Activated naive CD8-positive, alpha-beta T cell treated with anti-CD3 and anti-CD28 coated beads, Interleukin-2, amount 10 ng/mL, durations not matched to agents 7 days and 5 days (primary cell): ENCODE measurements around the gene HSD3B1. TPM values are rescaled to one million over a fixed set of nuclear protein-coding genes. Genes with fewer than 3 reads are reported as not detected.

Experiments
- ATAC-seq: fragments of 150-1000 bp; cut with Tn5 transposase; one replicate; pipeline ENCODE4 v1.10.0; 2021; ENCODE audit warnings: low read depth, moderate library complexity
- POLR2A ChIA-PET: fragments of 350-600 bp; sonication (Branson Sonifier 250); formaldehyde crosslinking; loops from one replicate; lab custom pipeline; 2021; ENCODE audit warnings: antibody characterized with exemption; lab: Charles Lee
- DNase-seq: peaks from one replicate; pipeline ENCODE4 v3.0.0; 2021
- H3K27ac Mint-ChIP-seq: one replicate; pipeline ENCODE4 v1.8.0; 2022; ENCODE audit warnings: mild to moderate bottlenecking, mixed read lengths
- H3K27me3 Mint-ChIP-seq: one replicate; pipeline ENCODE4 v1.8.0; 2022; ENCODE audit warnings: mild to moderate bottlenecking, moderate library complexity, mixed read lengths
- H3K36me3 Mint-ChIP-seq: one replicate; pipeline ENCODE4 v1.8.0; 2021; ENCODE audit warnings: mild to moderate bottlenecking, mixed read lengths
- H3K4me1 Mint-ChIP-seq: one replicate; pipeline ENCODE4 v1.8.0; 2021; ENCODE audit warnings: mixed read lengths
- H3K4me3 Mint-ChIP-seq: one replicate; pipeline ENCODE4 v1.8.0; 2022; ENCODE audit warnings: mild to moderate bottlenecking, moderate library complexity, mixed read lengths
- H3K9me3 Mint-ChIP-seq: one replicate; pipeline ENCODE4 v1.8.0; 2021; ENCODE audit warnings: mixed read lengths
- total RNA-seq, 2 experiments: library from RNA; stranded (reverse); gene quantifications; one replicate each; pipeline ENCODE4 v1.2.3, GENCODE V29; 2021

The HSD3B1 gene
- total RNA-seq, 2 experiments from 2014 or later: not detected

GRCh38 chr1:119480175-119480574, 26.8 kb upstream of the HSD3B1 start:
- peaks cover 4% of the 10 kb centered on the region for H3K27me3 Mint-ChIP-seq
- POLR2A ChIA-PET: no interaction called here

GRCh38 chr1:119481951-119482350, 25.1 kb upstream of the HSD3B1 start:
- no peak overlapping the region for H3K4me3 Mint-ChIP-seq
- no peak for ATAC-seq
- no peaks in the 10 kb centered on the region for H3K4me1 Mint-ChIP-seq
- H3K27me3 Mint-ChIP-seq: peaks cover 7% of the 10 kb centered on the region
- DNase-seq: no peak
- H3K27ac Mint-ChIP-seq: no peak overlapping the region
- POLR2A ChIA-PET: no interaction called here
- H3K9me3 Mint-ChIP-seq: no peaks in the 10 kb centered on the region
- H3K36me3 Mint-ChIP-seq: no peaks in the 10 kb centered on the region

More at GRCh38 chr1:119480175-119480574, 26.8 kb upstream of the HSD3B1 start:
- DNase-seq (no peak), ATAC-seq (no peak)
- H3K27ac Mint-ChIP-seq: no peak overlapping the region
- H3K36me3 Mint-ChIP-seq: no peaks in the 10 kb centered on the region
- no peak overlapping the region for H3K4me3 Mint-ChIP-seq
- no peaks in the 10 kb centered on the region for H3K9me3 Mint-ChIP-seq
- peaks cover 4% of the 10 kb centered on the region for H3K4me1 Mint-ChIP-seq

- DNase-seq (no peak), ATAC-seq (no peak)
- no peak overlapping the region for H3K4me3 Mint-ChIP-seq
- no peak overlapping the region for H3K27ac Mint-ChIP-seq
- POLR2A ChIA-PET: no interaction called here
- H3K4me1 Mint-ChIP-seq: no peaks in the 10 kb centered on the region
- H3K9me3 Mint-ChIP-seq: no peaks in the 10 kb centered on the region
- no peaks in the 10 kb centered on the region for H3K36me3 Mint-ChIP-seq
- H3K27me3 Mint-ChIP-seq: peaks cover 6% of the 10 kb centered on the region
Measured at GRCh38 chr1:119482517-119483425, 24.2 kb upstream of the HSD3B1 start.

- Mint-ChIP-seq H3K27me3 (peaks cover 7% of the 10 kb centered on the region), H3K4me1 (no peaks in the 10 kb centered on the region), H3K27ac (no peak overlapping the region), H3K4me3 (no peak overlapping the region), H3K36me3 (no peaks in the 10 kb centered on the region), H3K9me3 (no peaks in the 10 kb centered on the region)
- POLR2A ChIA-PET: no interaction called here
- no peak for DNase-seq
- ATAC-seq: no peak
Measured at GRCh38 chr1:119483441-119484200, 23.4 kb upstream of the HSD3B1 start.

- peaks cover 9% of the 10 kb centered on the region for H3K27me3 Mint-ChIP-seq
- H3K36me3 Mint-ChIP-seq: no peaks in the 10 kb centered on the region
- no peaks in the 10 kb centered on the region for H3K4me1 Mint-ChIP-seq
- no peaks in the 10 kb centered on the region for H3K9me3 Mint-ChIP-seq
- no peak overlapping the region for H3K27ac Mint-ChIP-seq
- no peak for DNase-seq
- no peak overlapping the region for H3K4me3 Mint-ChIP-seq
- POLR2A ChIA-PET: no interaction called here
- no peak for ATAC-seq
Measured at GRCh38 chr1:119485201-119485600, 21.8 kb upstream of the HSD3B1 start.

- DNase-seq (no peak), ATAC-seq (no peak)
- Mint-ChIP-seq H3K4me1 (no peaks in the 10 kb centered on the region), H3K27ac (no peak overlapping the region), H3K4me3 (no peak overlapping the region), H3K36me3 (no peaks in the 10 kb centered on the region), H3K9me3 (no peaks in the 10 kb centered on the region), H3K27me3 (peaks cover 11% of the 10 kb centered on the region)
- POLR2A ChIA-PET: no interaction called here
Measured at GRCh38 chr1:119488216-119488615, 18.8 kb upstream of the HSD3B1 start.

- H3K4me1 Mint-ChIP-seq: no peaks in the 10 kb centered on the region
- no peaks in the 10 kb centered on the region for H3K9me3 Mint-ChIP-seq
- no peak overlapping the region for H3K27ac Mint-ChIP-seq
- H3K27me3 Mint-ChIP-seq: peaks cover 11% of the 10 kb centered on the region
- POLR2A ChIA-PET: no interaction called here
- no peak overlapping the region for H3K4me3 Mint-ChIP-seq
- ATAC-seq: no peak
- no peaks in the 10 kb centered on the region for H3K36me3 Mint-ChIP-seq
- no peak for DNase-seq
Measured at GRCh38 chr1:119489201-119489600, 17.8 kb upstream of the HSD3B1 start.

- Mint-ChIP-seq H3K27ac (no peak overlapping the region), H3K4me3 (no peak overlapping the region), H3K4me1 (no peaks in the 10 kb centered on the region), H3K27me3 (peaks cover 11% of the 10 kb centered on the region), H3K9me3 (peaks cover 2% of the 10 kb centered on the region), H3K36me3 (no peaks in the 10 kb centered on the region)
- no peak for DNase-seq
- no peak for ATAC-seq
- POLR2A ChIA-PET: no interaction called here
Measured at GRCh38 chr1:119490925-119491324, 16.1 kb upstream of the HSD3B1 start.

GRCh38 chr1:119492763-119493162, 14.2 kb upstream of the HSD3B1 start:
- DNase-seq: no peak
- no peak for ATAC-seq
- Mint-ChIP-seq H3K27me3 (peaks cover 8% of the 10 kb centered on the region), H3K4me3 (no peak overlapping the region), H3K9me3 (peaks cover 8% of the 10 kb centered on the region), H3K4me1 (no peaks in the 10 kb centered on the region), H3K36me3 (no peaks in the 10 kb centered on the region), H3K27ac (no peak overlapping the region)
- POLR2A ChIA-PET: no interaction called here

- H3K9me3 Mint-ChIP-seq: peaks cover 4% of the 10 kb centered on the region
- H3K27me3 Mint-ChIP-seq: peaks cover 5% of the 10 kb centered on the region
- no peak overlapping the region for H3K4me3 Mint-ChIP-seq
- no peak overlapping the region for H3K27ac Mint-ChIP-seq
- no peaks in the 10 kb centered on the region for H3K36me3 Mint-ChIP-seq
- ATAC-seq (no peak), DNase-seq (no peak)
- POLR2A ChIA-PET: no interaction called here
- no peaks in the 10 kb centered on the region for H3K4me1 Mint-ChIP-seq
Measured at GRCh38 chr1:119504831-119505230, 2.2 kb upstream of the HSD3B1 start.

GRCh38 chr1:119510046-119510445, 3.0 kb downstream of the HSD3B1 start:
- POLR2A ChIA-PET: no interaction called here
- peaks cover 3% of the 10 kb centered on the region for H3K4me1 Mint-ChIP-seq
- no peaks in the 10 kb centered on the region for H3K9me3 Mint-ChIP-seq
- ATAC-seq: no peak
- H3K27me3 Mint-ChIP-seq: peaks cover 9% of the 10 kb centered on the region
- no peak overlapping the region for H3K4me3 Mint-ChIP-seq
- no peak overlapping the region for H3K27ac Mint-ChIP-seq
- no peak for DNase-seq
- no peaks in the 10 kb centered on the region for H3K36me3 Mint-ChIP-seq

- no peaks in the 10 kb centered on the region for H3K36me3 Mint-ChIP-seq
- H3K27ac Mint-ChIP-seq: no peak overlapping the region
Measured at GRCh38 chr1:119515221-119515620, 8.2 kb downstream of the HSD3B1 start.

GRCh38 chr1:119516247-119516646, 9.2 kb downstream of the HSD3B1 start:
- H3K9me3 Mint-ChIP-seq: no peaks in the 10 kb centered on the region
- H3K36me3 Mint-ChIP-seq: no peaks in the 10 kb centered on the region
- DNase-seq (no peak), ATAC-seq (no peak)
- POLR2A ChIA-PET: no interaction called here
- H3K27ac Mint-ChIP-seq: no peak overlapping the region
- peaks cover 11% of the 10 kb centered on the region for H3K27me3 Mint-ChIP-seq
- no peaks in the 10 kb centered on the region for H3K4me1 Mint-ChIP-seq
- H3K4me3 Mint-ChIP-seq: no peak overlapping the region

More at GRCh38 chr1:119515221-119515620, 8.2 kb downstream of the HSD3B1 start:
- ATAC-seq (no peak), DNase-seq (no peak)
- H3K9me3 Mint-ChIP-seq: no peaks in the 10 kb centered on the region
- H3K4me1 Mint-ChIP-seq: peaks cover 2% of the 10 kb centered on the region
- POLR2A ChIA-PET: no interaction called here
- no peak overlapping the region for H3K4me3 Mint-ChIP-seq
- peaks cover 4% of the 10 kb centered on the region for H3K27me3 Mint-ChIP-seq

- Mint-ChIP-seq H3K9me3 (no peaks in the 10 kb centered on the region), H3K36me3 (no peaks in the 10 kb centered on the region), H3K4me3 (no peak overlapping the region), H3K4me1 (no peaks in the 10 kb centered on the region), H3K27ac (no peak overlapping the region), H3K27me3 (peaks cover 12% of the 10 kb centered on the region)
- POLR2A ChIA-PET: no interaction called here
- ATAC-seq (no peak), DNase-seq (no peak)
Measured at GRCh38 chr1:119516680-119517079, 9.7 kb downstream of the HSD3B1 start.
